HepG2 (cell line): ENCODE measurements around the gene IFITM5. TPM values are rescaled to one million over a fixed set of nuclear protein-coding genes. Genes with fewer than 3 reads are reported as not detected.

Experiments used
- EZH2 ChIP-seq: conservative IDR thresholded peaks from 2 replicates; pipeline ENCODE4 v1.6.1; 2012; ENCODE audit warnings: mild to moderate bottlenecking, low read depth, low read length, moderate library complexity
- FOXC1 ChIP-seq: sonication (generic); formaldehyde crosslinking; IDR thresholded peaks from 2 replicates; pipeline ENCODE4 v1.8.0; 2022; ENCODE audit warnings: mild to moderate bottlenecking, missing genetic modification reagents, borderline replicate concordance
- GABPB1 ChIP-seq: IDR thresholded peaks from 2 replicates; pipeline ENCODE4 v1.6.1; 2016; ENCODE audit warnings: mild to moderate bottlenecking, missing genetic modification reagents, moderate library complexity, missing compliant biosample characterization
- IKZF4 ChIP-seq: sonication (generic); formaldehyde crosslinking; IDR thresholded peaks from 2 replicates; pipeline ENCODE4 v1.5.1; 2020; ENCODE audit warnings: borderline replicate concordance, mild to moderate bottlenecking, low read depth, missing genetic modification reagents; ENCODE audit errors: not compliant biosample characterization
- KDM4B ChIP-seq: sonication (generic); formaldehyde crosslinking; IDR thresholded peaks from 2 replicates; pipeline ENCODE4 v1.4.0; 2020; ENCODE audit warnings: missing genetic modification reagents
- MEIS2 ChIP-seq: sonication (generic); formaldehyde crosslinking; IDR thresholded peaks from 2 replicates; pipeline ENCODE4 v1.9.0; 2021; ENCODE audit warnings: mild to moderate bottlenecking, missing genetic modification reagents
- NCOA2 ChIP-seq: sonication (generic); formaldehyde crosslinking; IDR thresholded peaks from 2 replicates; pipeline ENCODE4 v1.8.0; 2022; ENCODE audit warnings: inconsistent platforms
- NFIB ChIP-seq: sonication (generic); formaldehyde crosslinking; IDR thresholded peaks from 2 replicates; pipeline ENCODE4 v1.9.0; 2021; ENCODE audit warnings: missing genetic modification reagents, mild to moderate bottlenecking, borderline replicate concordance
- WIZ ChIP-seq: sonication (generic); formaldehyde crosslinking; IDR thresholded peaks from 2 replicates; pipeline ENCODE4 v1.5.1; 2020; ENCODE audit warnings: mild to moderate bottlenecking, missing genetic modification reagents
- YEATS4 ChIP-seq: sonication (generic); formaldehyde crosslinking; IDR thresholded peaks from 2 replicates; pipeline ENCODE4 v1.4.0; 2020; ENCODE audit warnings: missing genetic modification reagents, borderline replicate concordance
- ZBTB38 ChIP-seq: sonication (generic); formaldehyde crosslinking; IDR thresholded peaks from 2 replicates; pipeline ENCODE4 v1.5.1; 2020; ENCODE audit warnings: mild to moderate bottlenecking, missing genetic modification reagents
- ZFP36L1 ChIP-seq: sonication (generic); formaldehyde crosslinking; IDR thresholded peaks from 2 replicates; pipeline ENCODE4 v1.8.0; 2022; ENCODE audit warnings: mild to moderate bottlenecking, missing genetic modification reagents, moderate library complexity
- ZFX ChIP-seq: sonication (generic); formaldehyde crosslinking; IDR thresholded peaks from 2 replicates; pipeline ENCODE4 v1.4.0; 2020; ENCODE audit warnings: mild to moderate bottlenecking, low read depth, missing genetic modification reagents, moderate library complexity
- ZFY ChIP-seq: sonication (generic); formaldehyde crosslinking; IDR thresholded peaks from 2 replicates; pipeline ENCODE4 v1.4.0; 2020; ENCODE audit warnings: missing genetic modification reagents
- ZKSCAN1 ChIP-seq: fragments of 150-350 bp; IDR thresholded peaks from 2 replicates; pipeline ENCODE4 v1.6.1; 2014; ENCODE audit warnings: low read length
- ZNF350 ChIP-seq: sonication (generic); formaldehyde crosslinking; IDR thresholded peaks from 2 replicates; pipeline ENCODE4 v1.4.0; 2020; ENCODE audit warnings: mild to moderate bottlenecking, low read depth, missing genetic modification reagents, borderline replicate concordance
- ZNF496 ChIP-seq: sonication (generic); formaldehyde crosslinking; IDR thresholded peaks from 2 replicates; pipeline ENCODE4 v1.8.1; 2023; ENCODE audit warnings: mild to moderate bottlenecking, moderate library complexity, missing genetic modification reagents; ENCODE audit not compliant: insufficient replicate concordance
- ZNF605 ChIP-seq: sonication (generic); formaldehyde crosslinking; IDR thresholded peaks from 2 replicates; pipeline ENCODE4 v1.8.0; 2022; ENCODE audit warnings: mild to moderate bottlenecking, missing genetic modification reagents
- ZNF687 ChIP-seq: sonication (generic); formaldehyde crosslinking; IDR thresholded peaks from 2 replicates; pipeline ENCODE4 v1.5.1; 2020; ENCODE audit warnings: mild to moderate bottlenecking, missing genetic modification reagents, moderate library complexity
- ZNF777 ChIP-seq: sonication (generic); formaldehyde crosslinking; IDR thresholded peaks from 2 replicates; pipeline ENCODE4 v1.4.0; 2020; ENCODE audit warnings: missing genetic modification reagents
- polyA plus RNA-seq, 8 experiments: library from polyadenylated mRNA; depleted of rRNA in 3 of 8; stranded (reverse) in 7 of 8; unstranded in 1 of 8; fragments of >200 nt; fragmentation: Illumina TruSeq in 4 of 8; extraction: Trizol in 4 of 8; gene quantifications; 2 replicates each; pipeline versions ENCODE4 v1.2.1 to v1.2.3, GENCODE V29; 2011 to 2016; ENCODE audit warnings: low read depth in 4 of 8, missing spikeins in 1 of 8, mixed read lengths in 1 of 8; ENCODE audit not compliant: insufficient read depth in 1 of 8
- total RNA-seq, 5 experiments: library from RNA; depleted of rRNA; stranded (reverse); fragments of >200 nt; fragmentation: Illumina TruSeq; extraction: Trizol; gene quantifications; 2 replicates each; pipeline ENCODE4 v1.2.3, GENCODE V29; 2016; ENCODE audit warnings: low read depth in 1 of 5
- TF ChIP-seq, protein P1 (sequence below): sonication (generic); formaldehyde crosslinking; IDR thresholded peaks from 2 replicates; pipeline ENCODE4 v1.5.0; 2020; ENCODE audit warnings: mild to moderate bottlenecking, missing genetic modification reagents, borderline replicate concordance

Gene IFITM5
- total and polyA plus RNA-seq, 2 of the 13 experiments (the other 11 are each of a cell fraction or from before 2014, with no cell fraction given), result not detected

- TF ChIP-seq ZNF496 (CRISPR knock-in tag), result no peak
- 0 out of 2 replicates have a peak, but pooled peaks have one; percentile 5 for TF ChIP-seq GABPB1 (CRISPR knock-in tag)
- 0 out of 2 replicates have a peak, but pooled peaks have one; percentile 8 for TF ChIP-seq NCOA2
- 0 out of 2 replicates have a peak, but pooled peaks have one; percentile 45 for TF ChIP-seq EZH2
- TF ChIP-seq YEATS4 (CRISPR knock-in tag), result 0 out of 2 replicates have a peak, but pooled peaks have one; percentile 41
- no peak for TF ChIP-seq FOXC1
- 0 out of 2 replicates have a peak, but pooled peaks have one; percentile 39 for TF ChIP-seq ZNF350 (CRISPR knock-in tag)
- peak; percentile 88 for TF ChIP-seq ZNF777 (CRISPR knock-in tag)
- 0 out of 2 replicates have a peak, but pooled peaks have one; percentile 39 for TF ChIP-seq ZNF605 (CRISPR knock-in tag)
- TF ChIP-seq ZNF687 (CRISPR knock-in tag), result peak; percentile 55; the same call in 1 of the 2 replicates
- peak; percentile 4; the same call in 1 of the 2 replicates for TF ChIP-seq MEIS2 (CRISPR knock-in tag)
- TF ChIP-seq KDM4B (CRISPR knock-in tag), result no peak
- TF ChIP-seq, protein P1, sequence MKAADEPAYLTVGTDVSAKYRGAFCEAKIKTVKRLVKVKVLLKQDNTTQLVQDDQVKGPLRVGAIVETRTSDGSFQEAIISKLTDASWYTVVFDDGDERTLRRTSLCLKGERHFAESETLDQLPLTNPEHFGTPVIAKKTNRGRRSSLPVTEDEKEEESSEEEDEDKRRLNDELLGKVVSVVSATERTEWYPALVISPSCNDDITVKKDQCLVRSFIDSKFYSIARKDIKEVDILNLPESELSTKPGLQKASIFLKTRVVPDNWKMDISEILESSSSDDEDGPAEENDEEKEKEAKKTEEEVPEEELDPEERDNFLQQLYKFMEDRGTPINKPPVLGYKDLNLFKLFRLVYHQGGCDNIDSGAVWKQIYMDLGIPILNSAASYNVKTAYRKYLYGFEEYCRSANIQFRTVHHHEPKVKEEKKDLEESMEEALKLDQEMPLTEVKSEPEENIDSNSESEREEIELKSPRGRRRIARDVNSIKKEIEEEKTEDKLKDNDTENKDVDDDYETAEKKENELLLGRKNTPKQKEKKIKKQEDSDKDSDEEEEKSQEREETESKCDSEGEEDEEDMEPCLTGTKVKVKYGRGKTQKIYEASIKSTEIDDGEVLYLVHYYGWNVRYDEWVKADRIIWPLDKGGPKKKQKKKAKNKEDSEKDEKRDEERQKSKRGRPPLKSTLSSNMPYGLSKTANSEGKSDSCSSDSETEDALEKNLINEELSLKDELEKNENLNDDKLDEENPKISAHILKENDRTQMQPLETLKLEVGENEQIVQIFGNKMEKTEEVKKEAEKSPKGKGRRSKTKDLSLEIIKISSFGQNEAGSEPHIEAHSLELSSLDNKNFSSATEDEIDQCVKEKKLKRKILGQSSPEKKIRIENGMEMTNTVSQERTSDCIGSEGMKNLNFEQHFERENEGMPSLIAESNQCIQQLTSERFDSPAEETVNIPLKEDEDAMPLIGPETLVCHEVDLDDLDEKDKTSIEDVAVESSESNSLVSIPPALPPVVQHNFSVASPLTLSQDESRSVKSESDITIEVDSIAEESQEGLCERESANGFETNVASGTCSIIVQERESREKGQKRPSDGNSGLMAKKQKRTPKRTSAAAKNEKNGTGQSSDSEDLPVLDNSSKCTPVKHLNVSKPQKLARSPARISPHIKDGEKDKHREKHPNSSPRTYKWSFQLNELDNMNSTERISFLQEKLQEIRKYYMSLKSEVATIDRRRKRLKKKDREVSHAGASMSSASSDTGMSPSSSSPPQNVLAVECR, result no peak
- TF ChIP-seq IKZF4 (CRISPR knock-in tag), result no peak
- 0 out of 2 replicates have a peak, but pooled peaks have one; percentile 24 for TF ChIP-seq ZFP36L1 (CRISPR knock-in tag)
- TF ChIP-seq ZFY (CRISPR knock-in tag), result peak; percentile 8; the same call in 1 of the 2 replicates
- TF ChIP-seq ZKSCAN1, result no peak
- TF ChIP-seq NFIB (CRISPR knock-in tag), result no peak
- peak; percentile 19; the same call in 1 of the 2 replicates for TF ChIP-seq ZFX
- TF ChIP-seq WIZ (CRISPR knock-in tag), result no peak
- no peak for TF ChIP-seq ZBTB38 (CRISPR knock-in tag)
Measured at GRCh38 chr11:288478-289397, 10.6 kb downstream of the IFITM5 start, which contains the start of gene PGGHG (continued).
